ENCODE results near the gene CDH23. TPM values are rescaled to one million over a fixed set of nuclear protein-coding genes. Genes with fewer than 3 reads are reported as not detected.

CDH23 gene
- total and polyA plus RNA-seq, 10 of the 15 experiments (the other 5 are each of a cell fraction or from before 2014, with no cell fraction given): 0.09 to 0.40 (median 0.15) TPM; not detected in 1

DNA sequence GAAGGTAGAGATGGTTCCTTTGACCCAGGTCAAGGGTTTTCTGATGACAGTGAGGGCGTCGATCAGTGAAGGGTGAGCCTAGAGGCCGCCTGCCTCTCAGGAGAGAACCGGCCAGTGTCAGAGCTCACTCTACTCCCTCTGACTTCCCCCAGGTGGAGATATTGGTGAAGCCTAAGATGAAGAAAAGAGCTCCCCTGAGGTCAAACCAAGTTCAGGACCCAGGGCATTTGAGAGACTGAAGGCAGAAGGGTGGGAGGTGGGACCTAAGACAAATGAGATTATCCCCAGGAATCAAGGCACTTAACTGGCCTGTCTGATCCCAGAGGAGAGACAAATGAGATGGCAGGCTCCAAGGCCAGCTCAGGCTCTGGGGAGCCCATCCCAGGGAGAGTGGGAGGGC lies 104.7 kb downstream of the CDH23 start:
- TF ChIP-seq SMC3 (IDR thresholded peaks at IDR 0.05; ENCODE audit: borderline replicate concordance, low read length) (no peak), FOXM1 (IDR thresholded peaks at IDR 0.05; ENCODE audit: low read depth, low read length) (no peak), CHD1 (IDR thresholded peaks at IDR 0.05; ENCODE audit: low read depth, low read length) (no peak), POLR2AphosphoS5 (IDR thresholded peaks at IDR 0.05; ENCODE audit: low read length) (no peak), SMAD1 (IDR thresholded peaks at IDR 0.05; ENCODE audit: low read depth, partially characterized antibody) (no peak), NFYA (IDR thresholded peaks at IDR 0.05; ENCODE audit: borderline replicate concordance, low read depth, low read length) (no peak), CBX3 (IDR thresholded peaks at IDR 0.05; ENCODE audit: borderline replicate concordance, low read depth) (no peak), TCF3 (IDR thresholded peaks at IDR 0.05; ENCODE audit: borderline replicate concordance, insufficient read depth, low read depth, low read length) (no peak)
- TF ChIP-seq, protein P1, sequence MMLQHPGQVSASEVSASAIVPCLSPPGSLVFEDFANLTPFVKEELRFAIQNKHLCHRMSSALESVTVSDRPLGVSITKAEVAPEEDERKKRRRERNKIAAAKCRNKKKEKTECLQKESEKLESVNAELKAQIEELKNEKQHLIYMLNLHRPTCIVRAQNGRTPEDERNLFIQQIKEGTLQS (IDR thresholded peaks at IDR 0.05; ENCODE audit: borderline replicate concordance, extremely low read depth, low read depth, low read length): no peak
- DNase-seq (ENCODE audit: low read depth, low spot score) (no peak), ATAC-seq (no peak), FAIRE-seq (no peak)
- WGBS (ENCODE audit: insufficient coverage, insufficient replicate concordance, low lambda C conversion rate, missing lambda C conversion rate): 25% methylated on average over 4 of the region's 4 CpGs
- Histone ChIP-seq H3K27me3 (replicated peaks in 1 of 2; ENCODE audit: control insufficient read depth in 2 of 2, insufficient read depth in 2 of 2, low read length in 1 of 2) (peaks cover 1 to 2% of the 10 kb centered on the region in 2 experiments; a peak in 1 of 4 replicates), H3K36me3 (ENCODE audit: control insufficient read depth in 2 of 2, insufficient read depth in 2 of 2, low read length in 1 of 2) (no peaks in the 10 kb centered on the region), H3K9ac (ENCODE audit: control insufficient read depth, insufficient read depth, low read length) (no peak overlapping the region), H3K4me1 (ENCODE audit: control insufficient read depth, insufficient read depth, low read length) (no peaks in the 10 kb centered on the region), H3K4me3 (no peak overlapping the region), H4K20me1 (ENCODE audit: control insufficient read depth, insufficient read depth) (no peaks in the 10 kb centered on the region), H3K79me2 (ENCODE audit: control insufficient read depth, insufficient read depth, low read length) (no peaks in the 10 kb centered on the region), H3K9me3 (replicated peaks; ENCODE audit: control insufficient read depth, insufficient read depth, low read length) (no peaks in the 10 kb centered on the region), H3K4me2 (ENCODE audit: control insufficient read depth, insufficient read depth) (no peak overlapping the region), H3K27ac (ENCODE audit: control insufficient read depth, insufficient read depth) (no peak overlapping the region), H2AFZ (ENCODE audit: control insufficient read depth, low read depth, low read length) (no peak overlapping the region)
- ChIA-PET CTCF (interaction anchor here (0.6 to 2.0 kb wide), 2 partner anchors 15 to 182 kb away, joined by 3 to 5 read pairs; partner anchors contain the start of gene SLC29A3), RAD21 (ENCODE audit: unreplicated experiment) (no interaction called here), POLR2A (no interaction called here), SMC1A (ENCODE audit: uncharacterized antibody, unreplicated experiment) (no interaction called here)
- intact Hi-C loops (cut with micrococcal nuclease; ENCODE audit: unreplicated experiment) (no loop called here), in situ Hi-C loops (cut with MboI) (no loop called here)
- BruUV-seq (replicated peaks): no TSS peak

Measured in GM12878 (cell line).